GM19025 (cell line): Measurements from ENCODE around the gene DPEP2NB.
"Not testable (repeated sequence)": the region's sequence is repeated elsewhere in the genome, so short reads cannot be mapped to it uniquely, and the experiment has no call there.

Experiments used
- ATAC-seq: cut with Tn5 transposase; IDR thresholded peaks from one replicate; pipeline ENCODE4 v1.9.1; 2021; ENCODE audit warnings: mild to moderate bottlenecking, low read depth, moderate library complexity; ENCODE audit not compliant: unreplicated experiment

Gene DPEP2NB

DNA sequence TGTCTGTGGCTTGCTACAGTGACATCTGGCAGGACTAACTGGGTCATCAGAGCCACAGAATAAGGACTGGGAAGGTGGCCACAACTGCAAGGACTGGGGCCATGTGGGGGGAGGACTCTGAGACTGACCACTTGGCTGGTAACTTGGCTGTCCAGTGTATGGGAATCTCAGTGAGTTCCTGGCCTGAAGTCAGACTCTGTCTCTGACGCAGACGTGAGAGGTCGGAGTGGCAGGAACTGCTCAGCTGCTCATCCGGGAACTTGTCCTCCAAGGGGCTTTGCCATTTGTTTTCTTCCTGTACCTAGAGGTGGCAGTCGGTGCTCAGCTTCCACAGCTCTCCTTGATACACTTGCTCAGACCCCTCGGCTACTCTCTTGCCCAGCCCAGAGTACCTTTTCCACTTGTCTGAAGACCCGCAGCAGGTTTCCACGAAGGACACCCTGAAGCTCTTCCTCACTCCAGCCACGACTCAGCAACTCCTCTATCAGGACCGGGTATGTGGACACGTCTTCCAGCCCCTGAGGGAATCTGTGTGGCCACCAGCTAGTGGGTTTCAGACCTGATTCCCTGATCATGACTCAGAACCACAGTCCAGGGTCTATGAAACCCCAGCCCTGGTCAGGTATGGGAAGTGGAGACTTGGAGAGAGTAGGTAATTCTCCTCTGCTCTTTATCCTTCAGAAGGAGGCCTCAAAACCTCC, 28.1 kb downstream of the DPEP2NB start:
- no peak for ATAC-seq

- ATAC-seq = no peak
Measured at GRCh38 chr16:67986949-67987348, 28.8 kb downstream of the DPEP2NB start.

GRCh38 chr16:67982011-67982696, 33.6 kb downstream of the DPEP2NB start:
- ATAC-seq = no peak

DNA sequence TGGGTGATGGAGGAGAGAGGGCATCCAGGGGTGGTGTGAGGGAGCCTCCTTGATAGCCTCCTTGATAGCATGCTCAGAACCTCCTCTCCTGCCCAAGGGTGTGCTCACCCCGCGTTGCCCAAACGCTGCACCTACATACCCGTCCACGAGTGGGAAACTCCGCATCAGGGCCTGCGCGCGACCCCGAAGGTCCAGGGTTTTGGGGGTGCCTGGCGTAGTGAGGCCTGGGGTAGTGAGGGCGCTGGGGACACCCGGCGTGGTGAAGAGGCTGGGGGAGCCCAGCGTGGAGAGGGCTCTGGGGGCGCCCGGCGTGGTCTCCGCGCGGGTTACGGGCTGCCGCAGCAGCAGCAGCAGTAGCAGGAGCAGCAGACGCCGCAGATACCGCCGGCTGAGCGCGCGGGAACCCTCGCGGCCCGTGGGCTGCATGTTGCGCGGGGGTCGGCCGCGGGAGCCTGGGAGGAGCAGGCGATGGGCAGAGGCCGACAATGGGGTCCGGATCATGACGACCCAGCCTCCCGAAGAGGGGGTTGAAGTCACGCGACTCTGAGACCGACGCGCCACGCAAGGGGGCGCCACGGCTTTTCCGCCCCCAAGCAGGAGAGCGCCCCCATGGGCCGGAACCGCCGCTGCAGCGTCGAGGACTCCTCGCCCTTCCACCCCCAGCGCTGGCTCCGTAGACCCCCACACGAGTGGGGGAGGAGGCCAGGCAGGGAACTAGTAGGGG, 35.6 kb downstream of the DPEP2NB start, which contains the start of gene DPEP3:
DPEP3 (minus strand) TSS at position 545 of the 724 bp plus-strand sequence; CDS start at position 426, 119 bp downstream.
- no peak for ATAC-seq

DNA sequence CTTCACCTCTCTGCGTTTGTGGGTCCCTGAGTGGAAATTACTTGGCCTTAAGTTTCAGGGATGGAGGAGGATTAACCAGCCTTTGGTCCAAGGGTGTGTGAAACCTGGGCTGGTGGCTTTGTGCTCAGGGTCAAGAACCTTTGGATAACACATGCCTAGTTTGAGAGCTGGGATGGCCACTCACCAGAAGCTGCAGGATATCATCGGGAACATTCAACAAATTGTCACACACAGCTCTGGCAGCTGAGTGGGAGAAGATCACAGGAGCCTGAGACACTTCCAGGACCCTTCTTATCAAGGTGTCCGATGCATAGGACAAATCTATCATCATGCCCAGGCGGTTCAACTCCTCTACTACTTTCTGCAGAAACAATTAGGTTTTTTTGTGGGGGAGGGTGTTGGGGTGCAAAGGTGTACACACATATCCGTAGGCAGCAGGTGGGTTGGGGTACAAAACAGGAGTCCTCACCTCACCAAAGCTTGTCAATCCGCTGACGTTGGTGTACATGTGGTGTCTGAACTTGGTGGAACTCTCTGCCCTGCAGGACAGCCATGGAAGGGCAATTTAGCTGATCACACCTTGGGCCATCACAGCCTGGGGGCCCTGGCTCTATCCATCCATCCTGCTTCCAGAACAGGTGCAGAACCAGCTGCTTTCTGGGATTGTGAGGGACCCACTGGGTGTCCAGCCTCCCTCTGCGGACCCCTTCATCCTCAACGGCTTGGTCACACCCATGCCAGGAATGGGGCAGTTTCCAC, 38.1 kb downstream of the DPEP2NB start:
- no peak for ATAC-seq

DNA sequence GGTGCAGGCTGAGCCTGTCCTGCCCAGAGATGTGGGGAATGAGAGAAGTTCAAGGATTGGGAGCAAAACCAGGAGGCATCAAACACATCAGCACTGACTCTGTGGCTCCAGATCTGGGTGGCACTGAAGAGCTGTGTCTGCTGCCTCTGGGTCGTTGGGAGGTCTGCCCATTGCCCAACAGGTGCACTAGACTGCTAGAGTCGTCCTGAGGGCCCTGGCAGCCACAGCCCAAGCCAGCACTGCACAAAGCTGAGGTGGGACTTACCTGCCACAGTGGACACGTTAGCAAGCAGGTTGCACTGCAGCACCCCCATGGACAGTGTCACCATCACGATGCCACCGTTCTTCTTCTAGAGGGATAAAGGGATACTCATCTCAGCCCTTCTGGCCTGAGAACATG, 38.7 kb downstream of the DPEP2NB start:
- ATAC-seq = no peak

GRCh38 chr16:67976205-67976604, 39.5 kb downstream of the DPEP2NB start:
- no peak for ATAC-seq

DNA sequence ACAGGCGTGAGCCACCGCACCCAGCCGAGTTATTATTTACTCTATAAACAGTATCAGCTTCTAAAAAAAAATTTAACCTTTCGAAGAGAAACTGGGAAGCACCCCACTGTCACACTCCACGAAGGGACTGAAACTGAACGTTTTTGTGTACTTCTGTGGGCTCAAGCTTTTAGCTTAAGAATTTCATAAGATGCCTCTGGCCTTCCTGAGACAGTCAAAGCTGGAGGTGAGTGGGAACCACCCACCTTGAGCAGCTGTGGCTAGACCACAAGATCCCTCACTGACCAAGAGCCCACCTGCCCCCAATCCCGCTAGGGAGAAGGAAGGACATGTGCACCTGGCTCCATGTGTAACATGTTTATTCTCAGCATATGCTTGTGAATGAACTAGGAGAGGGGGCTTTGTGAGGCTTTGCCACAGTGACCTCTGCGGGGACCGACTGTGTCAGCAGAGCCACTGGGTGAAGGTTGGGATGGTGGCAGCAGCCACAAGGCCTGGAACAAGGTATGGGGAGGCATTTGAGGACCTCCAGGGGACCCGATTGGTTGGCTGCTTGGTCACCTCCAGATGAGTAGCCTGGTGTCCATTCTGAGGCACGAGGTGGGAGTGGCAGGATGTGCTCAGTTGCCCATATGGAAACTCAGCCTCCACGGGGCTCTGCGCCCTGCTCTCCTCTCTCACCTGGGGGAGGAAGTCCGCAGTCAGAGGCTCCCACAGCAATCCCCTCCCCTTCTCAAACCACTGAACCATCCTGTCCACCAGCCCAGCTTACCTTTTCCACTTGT, 40.2 kb downstream of the DPEP2NB start:
- no peak for ATAC-seq

DNA sequence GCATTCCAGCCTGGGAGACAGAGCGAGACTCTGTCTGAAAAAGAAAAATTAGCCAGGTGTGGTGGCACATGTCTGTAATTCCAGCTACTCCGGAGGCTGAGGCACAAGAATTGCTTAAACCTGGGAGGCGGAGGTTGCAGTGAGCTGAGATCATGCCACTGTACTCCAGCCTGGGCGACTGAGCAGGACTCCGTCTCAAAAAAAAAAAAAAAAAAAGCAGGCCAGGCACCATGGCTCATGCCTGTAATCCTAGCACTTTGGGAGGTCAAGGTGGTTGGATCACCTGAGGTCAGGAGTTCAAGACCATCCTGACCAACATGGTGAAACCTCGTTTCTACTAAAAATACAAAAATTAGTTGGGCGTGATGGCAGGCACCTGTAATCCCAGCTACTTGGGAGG, 43.4 kb downstream of the DPEP2NB start:
- not testable (repeated sequence) for ATAC-seq

GRCh38 chr16:67971111-67971510, 44.6 kb downstream of the DPEP2NB start:
- ATAC-seq = no peak

- peak; percentile 10 for ATAC-seq
Measured at GRCh38 chr16:67969254-67970039, 46.3 kb downstream of the DPEP2NB start.

DNA sequence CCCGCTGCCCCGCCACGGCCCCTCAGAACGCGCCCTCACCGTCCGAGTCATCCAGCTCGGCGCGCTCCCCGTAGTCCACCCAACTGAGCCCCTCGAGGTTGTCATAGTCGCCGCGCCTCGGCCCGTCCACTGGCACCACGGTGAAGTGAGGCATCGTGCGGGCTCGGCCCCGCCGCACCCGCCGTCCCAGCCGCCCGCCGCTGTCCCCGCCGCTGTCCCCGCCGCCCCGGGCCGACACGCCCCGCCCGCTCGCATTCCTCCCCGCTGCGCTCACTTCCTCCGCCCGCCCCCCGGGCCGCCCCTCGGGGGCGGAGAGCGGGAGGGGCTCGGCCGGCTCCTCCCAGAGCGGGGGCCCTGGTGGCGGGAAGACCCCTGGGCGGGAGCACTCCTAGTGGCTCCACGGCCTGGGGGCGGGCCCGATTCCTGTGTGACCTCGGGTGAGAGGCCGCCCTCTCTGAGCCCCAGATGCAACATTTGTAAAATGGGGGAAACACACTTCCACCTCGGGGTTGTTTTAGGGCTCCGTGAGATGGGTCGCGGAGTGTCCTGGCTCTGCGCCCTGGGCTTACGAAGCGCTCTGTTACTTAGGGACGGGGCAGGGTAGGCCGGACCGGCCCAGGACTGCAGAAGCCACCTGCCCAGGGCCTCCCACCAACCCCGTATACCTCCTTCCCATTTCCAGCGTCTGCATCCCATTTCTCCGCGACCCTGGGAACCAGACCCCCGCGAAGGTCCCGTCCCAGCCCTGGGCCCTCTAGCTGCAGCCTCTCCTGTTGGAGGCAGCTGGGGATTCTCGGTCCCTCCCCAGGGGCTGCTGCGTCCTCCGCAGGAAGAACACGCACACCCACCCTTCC, 47.1 kb downstream of the DPEP2NB start, which contains the start of gene SLC12A4:
SLC12A4 (minus strand) TSS at position 238 of the 854 bp plus-strand sequence; CDS start at position 154, 84 bp downstream.
- peak; percentile 75 for ATAC-seq

GRCh38 chr16:67967958-67968399, 47.7 kb downstream of the DPEP2NB start:
- peak; percentile 30 for ATAC-seq

DNA sequence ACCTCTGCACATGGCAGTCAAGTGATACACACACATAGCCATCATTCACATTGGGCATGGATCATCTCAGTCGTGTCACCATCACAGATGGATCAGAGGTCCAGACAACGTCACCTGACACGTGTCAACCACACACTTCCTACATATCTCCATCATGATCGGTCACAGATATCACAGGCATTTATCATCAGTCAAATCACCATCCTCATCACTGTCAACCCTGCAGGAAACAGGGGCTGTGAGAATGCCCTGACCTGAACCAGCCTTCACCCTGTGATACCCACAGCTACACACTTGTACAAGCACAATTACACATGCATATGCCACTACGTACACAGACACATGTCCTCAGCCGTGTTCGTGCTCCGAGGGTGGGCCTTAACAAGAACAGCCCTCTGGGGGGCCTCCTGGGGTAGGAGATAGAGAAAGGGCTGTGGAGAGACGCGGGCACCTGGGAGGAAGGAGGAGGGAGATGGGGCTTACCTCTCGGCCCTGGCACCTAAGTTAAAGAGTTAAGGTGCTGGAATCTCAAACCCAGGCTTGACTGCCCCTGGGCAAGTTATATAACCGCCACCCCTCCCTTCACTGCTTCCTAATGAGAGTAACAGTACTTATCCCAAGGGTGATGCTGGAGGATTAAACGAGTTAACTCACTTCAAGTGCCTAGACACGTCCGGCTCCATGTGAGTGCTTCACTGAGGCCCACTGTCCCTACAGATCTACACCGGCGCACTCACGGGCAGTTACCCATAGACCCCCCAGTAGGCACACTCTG, 48.3 kb downstream of the DPEP2NB start:
- ATAC-seq = no peak

DNA sequence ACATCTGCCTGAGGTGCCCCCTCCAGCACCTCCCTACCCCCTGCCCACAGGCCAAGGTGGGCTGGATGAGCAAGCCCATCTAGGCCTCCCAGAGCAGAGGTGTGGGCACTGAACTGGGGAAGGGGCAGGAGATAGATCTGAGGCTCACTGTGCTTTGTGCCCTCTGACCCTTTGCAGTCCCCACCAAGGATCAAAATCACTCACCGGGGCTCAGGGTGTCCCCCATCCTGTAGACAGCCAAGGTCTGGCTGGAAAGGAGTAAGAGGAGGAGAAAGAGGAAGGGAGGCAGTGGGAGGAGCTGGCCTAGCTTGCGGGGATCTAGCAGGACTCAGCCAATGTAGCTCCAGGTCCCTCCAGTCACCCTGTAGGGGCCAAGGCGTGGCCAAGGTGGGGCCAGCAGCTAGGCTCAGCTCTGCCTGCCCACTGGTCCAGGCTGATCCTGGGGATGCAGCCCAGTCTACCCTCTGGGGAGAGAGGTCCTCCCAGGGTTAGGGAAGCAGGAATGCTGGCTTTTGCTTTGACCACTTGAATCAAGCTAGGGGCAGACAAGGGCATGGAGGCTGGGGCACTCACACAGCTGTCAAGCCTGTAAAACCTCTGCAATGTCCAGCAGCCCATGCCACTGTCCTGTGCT, 49.0 kb downstream of the DPEP2NB start:
- no peak for ATAC-seq

DNA sequence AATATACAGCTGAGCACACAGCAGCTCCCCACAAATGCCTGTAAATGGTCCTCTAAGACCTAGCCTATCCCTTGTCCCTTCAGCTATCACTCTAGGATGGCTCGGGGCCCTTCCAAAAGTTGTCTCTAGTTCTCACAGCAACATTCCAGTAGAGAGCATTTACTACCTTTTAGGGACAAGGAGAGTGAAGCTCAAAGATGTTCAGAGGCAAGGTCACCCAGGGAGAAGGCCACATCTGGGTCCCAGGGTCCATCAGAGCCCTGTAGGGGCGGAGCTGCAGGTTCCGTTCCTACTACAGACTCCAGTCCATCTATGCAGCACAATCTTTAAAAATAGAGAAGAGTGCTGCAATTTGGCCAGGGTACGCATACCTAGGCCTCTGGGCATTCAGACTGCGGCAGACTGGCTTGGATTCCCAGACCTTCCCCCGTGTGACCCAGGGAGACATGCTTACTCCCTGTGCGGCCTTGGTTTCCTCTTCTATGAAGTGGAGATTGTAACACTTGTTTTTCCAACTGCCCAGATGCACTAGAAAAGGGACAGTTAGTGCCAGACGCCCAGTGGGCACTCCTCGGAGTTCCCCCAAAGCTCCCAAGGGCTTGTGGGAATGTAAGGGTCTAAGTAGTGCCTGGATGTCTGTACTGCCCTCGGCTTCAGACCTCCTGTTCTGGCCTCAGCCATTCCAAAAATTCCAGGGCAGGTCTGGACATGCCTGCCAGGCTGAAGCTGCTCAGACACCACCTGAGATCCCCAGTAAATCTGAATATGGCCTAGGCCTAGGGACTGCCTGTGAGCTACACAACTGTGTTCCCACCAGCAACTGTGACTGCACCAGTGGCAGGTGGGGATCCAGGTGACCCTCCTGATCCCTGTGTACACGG, 49.8 kb downstream of the DPEP2NB start:
- no peak for ATAC-seq
